HG02798 (cell line): ENCODE results near the gene RASGRF2.

ENCODE experiments used
- ATAC-seq: cut with Tn5 transposase; IDR thresholded peaks from one replicate; pipeline ENCODE4 v1.9.1; 2021; ENCODE audit warnings: mild to moderate bottlenecking; ENCODE audit not compliant: unreplicated experiment, poor library complexity

The RASGRF2 gene, protein sequence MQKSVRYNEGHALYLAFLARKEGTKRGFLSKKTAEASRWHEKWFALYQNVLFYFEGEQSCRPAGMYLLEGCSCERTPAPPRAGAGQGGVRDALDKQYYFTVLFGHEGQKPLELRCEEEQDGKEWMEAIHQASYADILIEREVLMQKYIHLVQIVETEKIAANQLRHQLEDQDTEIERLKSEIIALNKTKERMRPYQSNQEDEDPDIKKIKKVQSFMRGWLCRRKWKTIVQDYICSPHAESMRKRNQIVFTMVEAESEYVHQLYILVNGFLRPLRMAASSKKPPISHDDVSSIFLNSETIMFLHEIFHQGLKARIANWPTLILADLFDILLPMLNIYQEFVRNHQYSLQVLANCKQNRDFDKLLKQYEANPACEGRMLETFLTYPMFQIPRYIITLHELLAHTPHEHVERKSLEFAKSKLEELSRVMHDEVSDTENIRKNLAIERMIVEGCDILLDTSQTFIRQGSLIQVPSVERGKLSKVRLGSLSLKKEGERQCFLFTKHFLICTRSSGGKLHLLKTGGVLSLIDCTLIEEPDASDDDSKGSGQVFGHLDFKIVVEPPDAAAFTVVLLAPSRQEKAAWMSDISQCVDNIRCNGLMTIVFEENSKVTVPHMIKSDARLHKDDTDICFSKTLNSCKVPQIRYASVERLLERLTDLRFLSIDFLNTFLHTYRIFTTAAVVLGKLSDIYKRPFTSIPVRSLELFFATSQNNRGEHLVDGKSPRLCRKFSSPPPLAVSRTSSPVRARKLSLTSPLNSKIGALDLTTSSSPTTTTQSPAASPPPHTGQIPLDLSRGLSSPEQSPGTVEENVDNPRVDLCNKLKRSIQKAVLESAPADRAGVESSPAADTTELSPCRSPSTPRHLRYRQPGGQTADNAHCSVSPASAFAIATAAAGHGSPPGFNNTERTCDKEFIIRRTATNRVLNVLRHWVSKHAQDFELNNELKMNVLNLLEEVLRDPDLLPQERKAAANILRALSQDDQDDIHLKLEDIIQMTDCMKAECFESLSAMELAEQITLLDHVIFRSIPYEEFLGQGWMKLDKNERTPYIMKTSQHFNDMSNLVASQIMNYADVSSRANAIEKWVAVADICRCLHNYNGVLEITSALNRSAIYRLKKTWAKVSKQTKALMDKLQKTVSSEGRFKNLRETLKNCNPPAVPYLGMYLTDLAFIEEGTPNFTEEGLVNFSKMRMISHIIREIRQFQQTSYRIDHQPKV (N-terminal part only)

DNA sequence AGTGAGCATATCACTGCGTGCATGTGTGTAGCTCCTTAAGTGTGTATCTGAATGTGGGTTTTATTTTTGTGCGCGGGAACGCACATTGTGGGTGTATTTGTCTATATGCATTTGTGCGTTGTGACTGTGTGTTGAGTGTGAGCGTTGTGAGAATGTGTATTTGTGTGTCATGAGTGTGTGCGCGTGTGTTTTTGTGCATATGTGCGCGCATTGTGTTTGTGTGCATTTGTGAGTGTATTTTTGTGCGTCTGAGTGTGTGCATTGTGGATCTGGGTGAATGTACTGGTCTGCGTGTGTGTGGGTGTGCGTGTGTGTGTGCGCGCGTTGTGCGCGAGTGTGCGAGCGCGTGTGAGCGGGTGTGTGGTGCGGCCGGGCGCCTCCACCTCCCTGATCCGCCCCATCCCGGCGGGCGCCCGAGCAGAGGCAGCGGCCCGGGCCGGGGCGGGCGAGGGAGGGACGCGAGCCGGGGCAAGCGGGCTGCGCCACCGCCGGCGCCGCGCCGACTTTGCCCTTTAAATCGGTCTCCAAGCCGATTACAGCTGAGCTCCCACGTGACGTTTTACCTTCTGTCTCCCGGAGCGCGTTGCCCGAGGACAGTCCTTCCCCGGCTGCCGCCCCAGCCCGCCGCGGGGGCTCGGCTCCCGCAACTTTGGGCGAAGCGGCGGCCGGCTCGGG, at the start of gene RASGRF2:
Gene RASGRF2, plus strand, starts transcription at position 596 of the 675 bp plus-strand sequence. CDS start 376 bp downstream, outside the sequence.
- no peak for ATAC-seq

DNA sequence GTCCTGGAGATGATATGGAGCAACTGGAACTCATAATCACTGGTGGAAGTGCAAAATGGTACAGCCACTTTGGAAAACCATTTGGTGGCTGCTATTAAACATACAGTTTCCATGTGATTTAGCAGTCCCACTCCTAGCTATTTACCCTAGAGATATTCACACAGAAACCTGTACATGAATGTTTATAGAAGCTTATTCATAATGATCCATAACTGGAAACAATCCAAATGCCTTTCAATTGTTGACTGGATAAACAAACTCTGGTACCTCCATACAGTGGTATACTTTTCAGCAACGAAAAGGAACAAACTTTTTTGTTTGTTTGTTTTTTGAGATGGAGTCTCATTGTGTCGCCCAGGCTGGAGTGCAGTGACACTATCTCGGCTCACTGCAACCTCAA, 47.7 kb upstream of the RASGRF2 start:
- no peak for ATAC-seq

DNA sequence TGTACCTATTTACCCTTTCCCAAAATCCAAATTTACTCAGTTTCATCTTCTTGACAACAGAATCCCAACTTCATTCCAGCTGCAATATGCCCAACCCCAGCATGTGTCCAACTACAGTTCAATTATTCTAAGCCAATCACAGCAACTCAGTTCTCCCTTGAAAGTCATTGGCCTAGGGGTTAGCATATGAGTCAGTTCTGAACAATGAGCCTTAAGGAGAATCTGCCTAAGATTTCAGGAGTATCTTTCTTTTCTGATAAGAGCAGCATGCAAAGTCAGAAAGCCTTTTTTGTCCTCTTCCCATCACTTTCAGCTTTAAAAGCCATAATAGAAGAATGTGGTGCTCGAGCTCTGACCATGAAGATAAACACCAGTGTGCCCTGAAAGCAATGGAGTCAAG, 44.4 kb upstream of the RASGRF2 start:
- no peak for ATAC-seq

DNA sequence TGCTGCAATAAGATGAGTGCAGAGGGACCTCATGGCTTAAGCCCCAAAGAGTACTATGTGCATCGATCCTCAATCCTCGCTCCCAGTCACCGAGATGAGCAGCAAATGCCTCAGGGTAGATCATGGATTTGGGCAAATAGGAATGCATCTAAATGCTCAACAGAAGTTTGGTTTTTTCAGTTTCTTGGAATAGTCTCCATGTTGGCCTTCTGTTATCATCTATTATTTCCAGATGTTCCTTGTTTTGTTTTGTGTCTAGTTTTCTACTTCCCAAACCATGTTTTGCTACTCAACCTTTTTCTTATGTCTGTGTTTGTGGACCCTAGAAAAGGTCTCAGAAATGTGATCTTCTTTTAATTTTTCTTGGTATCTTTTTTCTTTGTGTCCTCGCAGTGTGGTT, 43.5 kb upstream of the RASGRF2 start:
- ATAC-seq: no peak

DNA sequence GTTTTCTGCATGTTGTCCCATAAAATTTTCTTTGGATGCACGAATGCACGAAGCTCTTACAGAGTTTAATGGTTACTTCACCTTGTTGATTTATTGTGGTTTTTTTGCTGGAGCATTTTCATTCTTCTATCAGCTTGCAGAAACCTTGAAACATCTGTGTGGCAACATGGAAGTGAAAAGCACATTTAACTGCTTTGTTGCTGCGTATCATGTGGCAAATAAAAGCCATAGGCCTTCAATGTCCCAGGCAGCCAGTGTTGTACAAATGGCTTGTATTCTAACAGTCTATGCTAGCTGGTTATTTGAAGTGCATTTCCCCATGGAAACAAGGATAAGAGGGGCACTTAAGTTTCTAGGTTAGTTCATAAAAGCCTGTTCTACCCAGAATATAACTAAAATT, 42.5 kb upstream of the RASGRF2 start:
- ATAC-seq: no peak

DNA sequence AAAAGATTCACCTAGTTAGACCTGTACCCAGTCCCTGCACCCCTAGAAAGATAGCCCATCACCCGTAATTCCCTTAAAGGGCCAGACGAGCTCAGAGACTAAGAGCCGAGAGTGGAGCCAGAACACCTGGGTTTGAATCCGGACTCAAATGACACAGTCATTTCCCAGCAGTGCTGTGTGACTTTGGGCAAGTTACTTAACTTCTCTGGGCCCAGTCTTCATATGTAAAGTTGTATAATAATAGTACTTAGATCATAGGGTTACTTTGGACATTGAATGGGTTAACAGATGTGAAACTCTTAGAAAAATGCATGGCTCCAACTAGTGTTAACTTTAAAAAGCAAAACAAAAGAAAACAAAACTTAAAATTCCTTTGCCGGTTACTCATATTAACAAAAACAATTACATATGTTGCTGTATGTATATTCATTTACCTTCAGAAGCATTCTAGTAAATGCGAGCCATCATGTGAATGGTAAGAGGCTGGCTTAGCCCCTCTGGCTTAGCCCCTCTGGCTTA, 40.4 kb upstream of the RASGRF2 start:
- ATAC-seq: no peak

DNA sequence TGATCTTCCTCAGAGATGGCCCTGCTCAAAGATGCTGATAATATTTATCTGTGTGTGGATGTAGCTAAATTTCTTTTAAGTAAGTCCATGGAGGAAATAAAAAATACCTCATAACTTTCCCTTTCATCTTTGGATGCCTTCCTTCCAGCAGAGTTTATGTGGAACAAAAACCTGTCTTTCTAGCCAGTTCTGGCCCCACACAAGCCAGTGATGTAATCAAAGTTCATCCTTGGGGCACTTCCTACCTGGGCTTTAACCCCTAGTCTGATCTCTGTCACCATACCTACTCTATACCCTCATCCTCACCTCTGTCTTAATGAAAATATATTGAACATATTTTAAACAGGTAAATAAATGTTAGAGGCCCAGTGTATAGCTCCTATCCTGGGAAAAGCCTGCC, 39.8 kb upstream of the RASGRF2 start:
- no peak for ATAC-seq

DNA sequence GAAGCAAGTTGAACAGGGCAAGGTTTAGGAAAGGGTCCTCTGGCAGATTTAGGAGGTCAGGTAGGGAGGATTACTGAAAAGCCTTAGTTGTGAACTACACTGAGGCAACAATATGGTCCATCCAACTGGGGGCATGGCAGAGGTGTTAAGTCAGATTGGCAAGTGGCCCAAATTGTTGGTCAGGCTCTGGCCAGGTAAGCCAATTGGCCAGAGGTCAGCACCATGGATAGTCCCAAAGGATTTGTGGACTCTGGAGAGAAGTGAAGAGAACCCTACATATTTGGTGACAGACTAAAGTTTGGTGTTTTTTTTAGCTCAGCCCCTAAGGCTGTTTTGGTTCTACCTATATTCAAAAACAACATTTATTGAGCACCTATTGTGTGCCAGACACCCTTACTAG, 39.1 kb upstream of the RASGRF2 start:
- no peak for ATAC-seq

DNA sequence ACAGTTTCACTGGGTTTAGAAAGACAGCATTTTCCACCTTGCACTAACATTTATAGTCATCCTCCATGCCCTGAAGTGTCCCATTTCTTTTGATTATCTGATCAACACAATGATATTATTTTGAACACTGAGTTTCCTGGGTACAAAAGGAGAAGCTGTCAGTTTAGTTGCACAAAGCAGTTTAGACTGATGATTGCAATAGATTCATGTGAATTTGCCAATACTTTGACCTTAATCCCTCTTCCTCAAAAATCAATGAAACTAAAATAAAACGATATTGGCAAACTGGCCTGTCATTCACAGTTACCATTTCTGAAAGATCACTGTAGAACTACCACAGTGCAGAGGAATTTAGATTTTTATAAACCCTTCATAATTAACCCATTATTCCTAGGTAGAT, 34.2 kb upstream of the RASGRF2 start:
- no peak for ATAC-seq

DNA sequence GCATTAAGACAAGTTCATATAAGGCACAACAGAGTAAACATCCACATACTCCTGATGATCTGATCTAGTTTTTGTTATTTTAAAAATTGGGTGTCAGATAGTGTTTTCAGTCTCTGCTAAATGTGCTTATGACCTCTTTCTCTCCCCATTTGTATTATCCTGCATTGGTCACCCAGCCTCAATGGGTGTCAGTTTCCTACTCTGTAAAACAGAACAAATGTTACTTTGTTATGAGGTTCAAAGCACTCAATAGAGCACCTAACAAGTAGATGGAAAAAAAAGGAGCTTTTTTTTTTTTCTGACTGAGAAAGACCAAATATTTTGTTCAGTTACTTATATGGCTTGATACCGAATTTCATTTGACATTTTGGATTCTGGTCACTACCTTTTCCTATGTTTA, 33.6 kb upstream of the RASGRF2 start:
- ATAC-seq: no peak

DNA sequence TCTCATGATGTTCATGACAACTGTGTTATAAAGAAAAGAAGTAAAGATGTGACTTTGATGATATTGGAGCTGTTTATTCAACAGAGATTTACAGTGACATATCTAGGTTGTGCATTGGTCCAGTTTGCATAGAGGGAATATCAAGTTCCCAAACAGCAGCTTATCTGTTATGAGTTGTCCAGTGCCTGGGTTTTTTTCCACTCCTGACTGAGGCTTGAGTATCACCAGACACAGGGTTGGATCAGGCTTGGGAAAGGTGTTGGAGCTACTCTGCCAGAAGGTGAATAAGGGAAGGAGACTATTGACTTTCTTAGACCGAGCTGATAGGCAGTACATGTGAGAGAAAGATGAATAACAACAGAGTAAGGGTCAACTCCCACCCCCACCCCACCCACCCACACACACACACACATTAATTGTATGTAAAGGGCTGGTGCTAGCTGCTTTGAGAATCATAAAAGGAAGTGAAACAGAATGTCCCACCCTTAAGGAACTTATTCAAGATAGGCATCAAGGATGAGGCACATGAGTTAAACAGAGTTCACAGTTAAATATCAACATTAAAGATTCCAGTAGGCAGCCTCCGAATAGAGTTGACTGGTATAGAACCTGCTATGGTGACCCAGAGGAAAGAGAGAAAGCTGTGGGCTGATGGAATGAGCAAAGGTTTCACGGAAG, 33.0 kb upstream of the RASGRF2 start:
- ATAC-seq: no peak

DNA sequence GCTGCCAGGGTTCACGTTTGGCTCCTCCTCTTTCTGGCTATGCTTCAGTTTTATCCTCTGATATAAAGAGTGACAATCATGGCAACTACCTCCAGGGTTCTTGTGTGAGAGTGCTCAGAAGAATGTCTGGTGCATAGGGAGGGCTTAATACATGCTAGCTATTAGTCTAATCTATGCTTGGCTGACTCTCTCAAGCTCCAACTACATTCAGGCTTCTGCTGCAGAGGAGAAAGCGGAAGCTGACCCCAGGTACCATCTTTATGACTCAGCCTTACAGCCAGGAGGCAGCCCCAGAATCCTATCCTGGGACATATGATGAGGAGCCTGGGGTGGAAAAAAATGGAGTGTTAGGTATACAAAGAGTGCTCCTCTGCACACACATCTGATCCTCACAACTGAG, 32.1 kb upstream of the RASGRF2 start:
- no peak for ATAC-seq

DNA sequence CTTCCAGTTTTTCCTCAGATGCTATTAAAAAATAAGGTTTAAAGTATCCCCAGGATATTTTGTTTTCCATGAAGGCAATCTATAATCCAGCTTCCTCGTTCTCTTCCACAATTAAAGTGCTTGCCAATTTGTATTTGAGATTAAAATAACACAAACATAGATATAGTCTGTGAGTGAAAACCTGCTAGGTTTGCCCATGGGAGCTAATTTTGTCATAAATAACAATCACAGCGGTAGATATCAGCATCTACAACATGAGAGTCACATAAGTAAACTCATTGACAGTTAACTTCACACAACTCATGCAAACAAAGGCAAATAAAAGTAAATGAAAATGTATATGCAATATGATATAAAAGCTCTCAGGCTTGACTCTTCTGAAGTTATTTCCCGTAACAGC, 29.2 kb upstream of the RASGRF2 start:
- no peak for ATAC-seq

DNA sequence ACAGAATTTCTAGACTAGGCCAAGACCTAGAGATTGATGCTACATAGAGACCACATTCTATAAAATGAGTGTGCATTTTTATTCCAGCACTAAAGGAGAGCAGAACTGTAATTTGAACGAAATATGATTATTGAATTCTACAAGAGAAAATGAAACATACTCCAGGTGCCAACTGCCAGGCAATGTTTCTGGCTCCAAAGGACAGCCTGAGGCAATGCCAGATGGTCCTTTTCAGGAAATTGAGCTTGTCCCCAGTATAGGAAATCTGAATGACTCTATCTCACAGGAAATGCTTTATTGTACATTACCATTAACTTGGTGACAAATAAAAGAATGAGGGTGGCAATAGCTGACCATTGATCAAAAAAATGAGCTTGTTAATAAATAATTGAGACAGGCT, 28.8 kb upstream of the RASGRF2 start:
- no peak for ATAC-seq

DNA sequence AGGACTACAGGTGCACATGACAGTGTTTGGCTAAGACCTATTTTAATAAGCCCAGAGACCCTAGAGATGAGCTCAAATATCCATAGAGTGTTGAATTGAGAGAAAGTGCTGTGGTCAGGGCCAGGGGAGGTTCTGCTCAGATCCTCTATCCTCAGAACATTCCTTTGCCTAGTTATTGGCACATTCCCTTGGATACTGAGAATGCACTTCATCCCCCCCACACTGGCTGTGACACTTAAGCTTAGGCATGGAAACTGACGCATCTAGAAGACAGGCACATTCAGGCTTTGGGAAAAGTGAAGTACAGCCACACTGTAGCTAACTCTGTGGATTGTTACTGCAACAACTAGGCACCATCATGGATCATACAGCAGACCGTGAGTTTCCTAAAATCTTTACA, 27.1 kb upstream of the RASGRF2 start:
- no peak for ATAC-seq

DNA sequence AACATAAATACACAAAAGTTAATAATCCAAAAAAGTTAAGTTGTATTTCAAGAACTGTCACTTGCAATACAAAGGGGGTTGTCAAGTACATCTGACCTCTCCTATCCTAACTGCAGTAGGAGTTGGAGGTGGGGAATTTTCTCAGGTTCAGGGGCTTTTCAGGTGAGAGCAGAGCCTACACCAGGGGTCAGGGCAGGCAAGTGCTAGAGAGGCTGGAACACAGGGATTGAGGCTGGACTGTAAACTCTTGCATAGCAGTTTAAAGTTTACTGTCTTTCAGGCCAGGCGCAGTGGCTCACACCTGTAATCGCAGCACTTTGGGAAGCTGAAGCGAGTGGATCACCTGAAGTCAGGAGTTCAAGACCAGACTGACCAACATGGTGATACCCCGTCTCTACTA, 25.4 kb upstream of the RASGRF2 start:
- ATAC-seq: no peak

DNA sequence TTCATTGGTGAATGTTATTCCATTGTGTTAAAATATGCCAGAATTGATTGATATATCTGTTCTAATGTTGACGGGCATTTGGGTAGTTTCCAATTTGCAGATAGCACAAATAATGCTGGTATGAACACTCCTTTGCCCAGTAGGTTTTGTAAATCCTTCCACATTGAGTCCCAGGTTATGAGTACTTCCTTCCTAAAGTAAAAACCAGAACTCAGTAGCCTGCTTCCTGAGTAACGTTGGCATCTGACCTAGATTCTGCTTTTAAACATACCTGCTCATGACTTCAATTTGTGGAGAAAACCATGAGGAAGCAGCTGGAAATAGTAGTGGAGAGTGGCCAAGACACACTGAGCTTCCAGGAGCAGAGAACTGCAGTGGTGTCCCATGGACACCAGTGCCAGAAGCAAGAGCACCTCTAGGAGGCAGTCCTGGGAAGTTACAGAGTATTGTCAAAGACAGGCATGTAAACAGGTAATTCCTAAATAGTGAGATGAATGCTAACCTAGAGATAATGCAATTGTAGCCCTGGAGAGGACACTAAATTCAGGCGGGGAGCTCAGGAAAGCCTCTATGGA, 24.3 kb upstream of the RASGRF2 start:
- ATAC-seq: no peak

DNA sequence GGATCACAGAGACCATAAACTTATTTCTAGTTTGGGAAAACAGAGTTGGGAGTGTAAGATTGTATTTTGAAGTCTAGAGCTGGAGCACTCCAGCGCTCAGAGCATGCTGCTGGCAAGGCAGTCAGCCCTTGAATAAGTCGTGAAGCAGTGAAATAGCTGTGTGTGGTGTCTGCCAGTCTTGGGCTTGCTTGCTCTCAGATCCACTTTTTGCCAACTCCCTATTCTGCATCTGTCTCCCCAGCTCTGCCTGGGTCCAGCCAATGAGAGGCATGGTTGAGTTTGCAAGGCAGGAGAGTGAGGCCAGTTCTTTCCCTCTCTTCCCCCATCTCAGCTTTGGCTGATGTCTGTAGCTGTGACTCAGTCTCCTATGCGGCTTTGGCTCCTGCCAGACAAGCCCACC, 23.3 kb upstream of the RASGRF2 start:
- ATAC-seq: no peak
